HG03025 (cell line): ENCODE measurements around the gene KRT36.

Experiments used
- ATAC-seq: cut with Tn5 transposase; IDR thresholded peaks from one replicate; pipeline ENCODE4 v1.9.1; 2021; ENCODE audit warnings: mild to moderate bottlenecking, moderate library complexity; ENCODE audit not compliant: unreplicated experiment, low FRiP score

Gene KRT36

GRCh38 chr17:41489531-41489930 is at the start of gene KRT36:
Gene KRT36 (minus strand): TSS chr17:41489910. CDS start chr17:41489864, 46 bp downstream.
- no peak for ATAC-seq

- no peak for ATAC-seq
Measured at GRCh38 chr17:41539071-41539492, 49.4 kb upstream of the KRT36 start.

GRCh38 chr17:41538565-41538991 is 48.9 kb upstream of the KRT36 start:
- ATAC-seq = no peak

GRCh38 chr17:41537990-41538389 is 48.3 kb upstream of the KRT36 start:
- no peak for ATAC-seq

- ATAC-seq = no peak
Measured at GRCh38 chr17:41537614-41537954, 47.9 kb upstream of the KRT36 start.

GRCh38 chr17:41536741-41537613 is 47.3 kb upstream of the KRT36 start:
- no peak for ATAC-seq

GRCh38 chr17:41535764-41536481 is 46.2 kb upstream of the KRT36 start:
- no peak for ATAC-seq

GRCh38 chr17:41534899-41535546 is 45.3 kb upstream of the KRT36 start:
- no peak for ATAC-seq

GRCh38 chr17:41533613-41534012 is 43.9 kb upstream of the KRT36 start:
- no peak for ATAC-seq

GRCh38 chr17:41532947-41533570 is 43.3 kb upstream of the KRT36 start:
- ATAC-seq = no peak

GRCh38 chr17:41531993-41532392 is 42.3 kb upstream of the KRT36 start:
- ATAC-seq = no peak

GRCh38 chr17:41530062-41531048 is 40.6 kb upstream of the KRT36 start:
- ATAC-seq = no peak

GRCh38 chr17:41529491-41529915 is 39.8 kb upstream of the KRT36 start:
- ATAC-seq = no peak

- ATAC-seq = no peak
Measured at GRCh38 chr17:41528959-41529353, 39.2 kb upstream of the KRT36 start.

- ATAC-seq = no peak
Measured at GRCh38 chr17:41527063-41528023, 37.6 kb upstream of the KRT36 start.

- ATAC-seq = no peak
Measured at GRCh38 chr17:41524261-41524660, 34.6 kb upstream of the KRT36 start.

- ATAC-seq = no peak
Measured at GRCh38 chr17:41523787-41524186, 34.1 kb upstream of the KRT36 start.

- no peak for ATAC-seq
Measured at GRCh38 chr17:41523225-41523593, 33.5 kb upstream of the KRT36 start.
